Adrenal gland (tissue), 5 donors: ENCODE measurements around the gene MITF.

Source experiments
- CTCF ChIP-seq, 6 experiments: fragments of 450-650 bp in 4 of 6; fragments of 200-600 bp in 2 of 6; sonication (generic) in 1 of 6; IDR thresholded peaks; 1 replicate in 5 of 6; 2 replicates in 1 of 6; pipeline versions ENCODE4 v1.5.1 to v1.8.0; 2016 to 2021; ENCODE audit warnings: antibody characterized with exemption in 6 of 6, mild to moderate bottlenecking in 2 of 6, moderate library complexity in 1 of 6
- POLR2A ChIP-seq, 2 donors: fragments of 450-650 bp; IDR thresholded peaks; one replicate each; pipeline ENCODE4 v1.6.1; 2017; ENCODE audit warnings: antibody characterized with exemption in 2 of 2, mild to moderate bottlenecking in 2 of 2, moderate library complexity in 1 of 2
- donor health status: DM: no; HTN: no; CAD: no.

DNA sequence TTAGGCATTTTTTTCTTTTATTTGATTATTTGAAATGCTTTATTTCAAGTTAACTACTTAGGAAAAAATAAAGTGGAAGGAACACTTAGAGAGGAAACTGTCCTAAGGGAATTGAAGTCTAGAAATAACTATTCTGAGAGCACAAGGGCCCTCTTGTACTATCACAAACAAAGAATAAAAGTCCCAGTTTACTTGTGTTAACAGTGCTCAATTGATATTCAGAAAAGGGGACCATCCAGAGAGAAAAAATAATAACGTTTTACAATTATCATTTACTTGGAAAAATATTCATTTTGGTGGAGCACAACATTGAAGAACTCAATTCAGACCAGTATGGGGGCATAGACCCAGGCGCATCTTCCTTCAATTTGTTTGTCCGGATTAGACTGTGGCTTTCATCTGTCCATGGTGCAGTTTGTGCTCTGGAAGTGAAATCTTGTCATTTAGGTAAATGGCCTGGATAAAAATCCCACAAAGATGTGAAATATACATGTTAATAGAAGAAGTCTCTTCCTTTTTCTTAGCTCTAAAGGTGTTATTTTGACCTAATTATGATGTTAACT, 205.7 kb downstream of the MITF start:
- TF ChIP-seq CTCF (IDR thresholded peaks at IDR 0.05) (no peak), POLR2A (IDR thresholded peaks at IDR 0.05) (no peak)
